ENCODE results near the gene TAS2R60.
"Not testable (repeated sequence)": the region's sequence is repeated elsewhere in the genome, so short reads cannot be mapped to it uniquely, and the experiment has no call there.

Gene TAS2R60

DNA sequence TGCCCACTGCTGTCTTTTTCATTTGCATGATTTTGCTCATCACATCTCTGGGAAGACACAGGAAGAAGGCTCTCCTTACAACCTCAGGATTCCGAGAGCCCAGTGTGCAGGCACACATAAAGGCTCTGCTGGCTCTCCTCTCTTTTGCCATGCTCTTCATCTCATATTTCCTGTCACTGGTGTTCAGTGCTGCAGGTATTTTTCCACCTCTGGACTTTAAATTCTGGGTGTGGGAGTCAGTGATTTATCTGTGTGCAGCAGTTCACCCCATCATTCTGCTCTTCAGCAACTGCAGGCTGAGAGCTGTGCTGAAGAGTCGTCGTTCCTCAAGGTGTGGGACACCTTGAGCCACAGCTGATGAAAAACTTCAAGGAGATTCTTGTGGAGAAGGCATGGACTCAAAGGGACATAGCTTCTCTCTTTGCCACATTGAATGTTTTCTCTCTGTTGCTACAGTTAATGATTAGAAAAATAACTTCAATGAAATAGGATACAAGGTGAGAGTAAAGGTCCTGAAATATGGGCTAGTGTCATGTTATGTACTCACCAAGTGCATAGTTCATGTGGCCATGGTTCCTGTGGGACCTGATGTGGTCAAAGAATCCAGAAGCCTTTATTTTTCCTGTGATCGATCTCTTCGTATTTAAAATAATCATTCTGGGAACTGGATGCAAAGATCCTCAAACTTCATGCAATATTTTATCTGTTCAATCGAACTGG lies 970 bp downstream of the TAS2R60 start:
- DNase-seq (ENCODE audit: low spot score): no peak

DNA sequence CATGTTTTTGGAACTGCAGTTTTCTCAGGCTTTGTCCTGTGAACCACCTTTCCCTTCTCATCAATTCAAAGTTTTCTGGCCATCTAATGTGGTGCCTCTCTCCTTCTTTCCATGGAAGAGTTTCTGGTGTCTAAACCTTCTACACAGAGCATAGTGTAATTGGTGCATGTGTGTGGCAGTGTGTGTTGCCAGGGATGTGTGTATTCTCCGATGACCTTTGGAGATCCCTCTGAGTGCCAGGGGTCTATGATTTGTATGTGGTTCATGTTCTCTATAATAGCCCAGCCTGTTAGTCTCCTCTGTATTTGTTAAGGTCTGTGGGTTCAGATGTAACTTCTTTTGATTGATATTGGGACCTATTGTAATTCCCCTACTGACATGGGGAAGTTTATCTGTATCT lies 1.5 kb downstream of the TAS2R60 start:
- DNase-seq (ENCODE audit: low spot score): no peak

GRCh38 chr7:143447466-143447865 lies 4.2 kb downstream of the TAS2R60 start:
- no peak for DNase-seq (ENCODE audit: low spot score)

- DNase-seq (ENCODE audit: low spot score): no peak
These were observed 5.2 kb downstream of the TAS2R60 start for GRCh38 chr7:143448429-143448828.

DNA sequence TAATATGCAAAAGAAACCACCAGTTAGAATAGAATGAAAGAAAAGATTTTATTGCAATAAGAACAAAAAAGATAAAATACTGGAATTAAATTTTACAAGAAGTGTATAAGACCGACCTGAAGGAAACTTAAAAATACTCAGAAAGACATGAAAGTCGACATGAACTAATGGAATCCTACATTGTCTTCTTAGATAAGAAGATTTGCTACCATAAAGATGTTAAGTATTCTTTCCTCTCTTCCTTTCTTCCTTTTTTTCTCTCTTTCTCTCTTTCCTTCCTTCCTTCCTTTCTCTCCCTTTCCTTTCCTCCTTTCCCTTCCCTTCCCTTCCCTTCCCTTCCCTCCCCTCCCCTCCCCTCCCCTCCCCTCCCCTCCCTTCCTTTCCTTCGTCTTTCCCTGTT lies 6.5 kb downstream of the TAS2R60 start:
- no peak for DNase-seq (ENCODE audit: low spot score)

GRCh38 chr7:143451122-143451521 lies 7.9 kb downstream of the TAS2R60 start:
- no peak for DNase-seq (ENCODE audit: low spot score)

- DNase-seq (ENCODE audit: low spot score): no peak
These were observed 8.5 kb downstream of the TAS2R60 start for GRCh38 chr7:143451746-143452145.

DNA sequence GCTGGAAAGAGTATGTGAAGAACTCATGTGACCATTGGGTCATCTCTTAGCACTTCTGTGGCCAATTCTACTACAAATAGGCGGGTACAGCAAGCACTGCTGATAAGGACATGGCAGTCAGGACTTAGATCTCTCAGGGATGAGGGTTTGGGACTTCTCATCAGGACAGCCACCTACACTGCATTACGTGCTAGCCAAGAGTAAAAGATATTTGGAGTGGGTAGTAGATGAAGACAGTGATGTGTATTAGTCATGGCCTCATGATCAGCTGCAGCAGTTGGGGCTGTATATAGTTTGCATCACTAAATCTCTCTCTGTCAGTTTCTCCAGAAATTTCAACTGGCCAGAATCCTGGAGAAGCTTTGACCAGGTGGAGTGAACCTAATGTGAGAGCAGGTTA lies 9.2 kb downstream of the TAS2R60 start:
- DNase-seq (ENCODE audit: low spot score): no peak

- DNase-seq (ENCODE audit: low spot score): no peak
These were observed 10.9 kb downstream of the TAS2R60 start for GRCh38 chr7:143454091-143454680.

DNA sequence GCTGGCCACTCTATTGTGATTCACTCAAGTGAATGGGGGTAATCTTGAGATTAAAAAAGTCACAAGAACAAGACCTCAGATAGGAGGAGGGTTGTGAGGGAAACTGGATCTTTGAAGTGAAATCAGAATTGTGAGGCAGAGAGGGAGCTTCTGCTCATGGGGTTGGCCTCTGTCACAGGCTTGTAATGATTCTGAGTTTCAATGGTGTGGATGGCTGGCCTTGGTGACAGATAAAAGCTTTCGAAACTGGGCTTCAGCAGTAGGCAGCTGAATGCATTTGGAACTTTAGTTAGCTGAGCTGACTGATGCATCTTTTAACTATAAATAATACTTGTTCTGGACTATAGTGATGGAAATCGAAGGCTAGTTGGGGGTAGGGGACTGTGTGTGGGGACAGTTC lies 12.2 kb downstream of the TAS2R60 start:
- DNase-seq (ENCODE audit: low spot score): no peak

GRCh38 chr7:143455942-143456341 lies 12.7 kb downstream of the TAS2R60 start:
- no peak for DNase-seq (ENCODE audit: low spot score)

DNA sequence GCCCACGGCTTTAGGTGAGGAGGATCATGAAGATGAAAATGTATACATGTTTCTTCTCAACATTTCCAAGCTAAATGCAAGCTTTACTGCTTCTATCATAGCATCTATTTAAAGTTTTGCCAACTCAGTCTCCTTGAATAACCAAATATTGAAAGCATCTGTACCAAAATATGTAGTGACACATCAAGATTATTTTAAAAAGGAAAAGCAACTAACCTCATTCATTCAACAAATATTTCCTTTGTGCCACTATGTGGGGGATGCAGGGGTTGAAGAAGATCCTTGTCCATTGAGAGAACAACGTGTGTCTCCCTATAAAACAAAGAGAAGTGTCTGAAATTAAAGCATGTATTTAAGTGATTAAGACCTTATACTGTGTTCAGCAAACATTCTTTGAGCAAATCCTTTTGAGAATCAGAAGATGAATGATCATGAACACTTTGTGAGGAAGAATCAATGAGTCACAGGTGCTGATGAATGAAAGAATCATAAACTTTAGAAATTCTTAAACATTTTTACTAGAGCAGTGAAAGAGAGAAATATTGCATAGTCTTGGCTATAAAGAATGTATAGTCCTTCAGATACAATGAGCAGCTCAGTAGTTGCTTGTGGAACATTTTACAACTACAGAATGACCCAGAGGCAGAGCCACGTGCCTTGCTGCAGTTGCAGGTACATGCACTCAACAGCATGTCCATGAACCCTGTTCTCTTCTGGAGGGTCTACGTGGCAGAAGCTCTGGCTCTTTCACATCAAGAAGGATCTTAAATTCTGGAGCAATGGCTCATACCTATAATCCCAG lies 13.9 kb downstream of the TAS2R60 start:
- no peak for DNase-seq (ENCODE audit: low spot score)

GRCh38 chr7:143458263-143458662 lies 15.0 kb downstream of the TAS2R60 start:
- DNase-seq (ENCODE audit: low spot score): no peak

DNA sequence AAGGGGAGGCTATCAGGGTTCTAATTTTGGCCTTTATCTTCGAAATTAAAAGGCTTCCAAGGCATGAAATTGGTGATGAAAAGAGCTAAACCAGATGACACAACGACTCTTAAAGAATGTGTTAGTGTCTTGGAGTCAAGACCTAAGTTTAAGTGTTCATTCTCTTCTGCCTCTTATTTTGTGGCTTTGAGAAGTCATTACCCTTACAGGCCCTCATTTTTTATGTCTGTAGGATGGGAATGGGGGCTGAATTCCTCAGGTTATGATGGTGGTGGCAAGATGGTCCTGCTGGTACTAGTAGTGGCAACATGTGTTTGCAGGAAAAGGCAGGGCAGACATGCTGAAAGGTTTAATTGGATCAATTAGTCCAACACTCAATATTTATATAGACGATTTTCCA lies 15.4 kb downstream of the TAS2R60 start:
- no peak for DNase-seq (ENCODE audit: low spot score)

GRCh38 chr7:143459359-143459758 lies 16.1 kb downstream of the TAS2R60 start:
- DNase-seq (ENCODE audit: low spot score): no peak

GRCh38 chr7:143460271-143460979 lies 17.2 kb downstream of the TAS2R60 start:
- DNase-seq (ENCODE audit: low spot score): no peak

DNA sequence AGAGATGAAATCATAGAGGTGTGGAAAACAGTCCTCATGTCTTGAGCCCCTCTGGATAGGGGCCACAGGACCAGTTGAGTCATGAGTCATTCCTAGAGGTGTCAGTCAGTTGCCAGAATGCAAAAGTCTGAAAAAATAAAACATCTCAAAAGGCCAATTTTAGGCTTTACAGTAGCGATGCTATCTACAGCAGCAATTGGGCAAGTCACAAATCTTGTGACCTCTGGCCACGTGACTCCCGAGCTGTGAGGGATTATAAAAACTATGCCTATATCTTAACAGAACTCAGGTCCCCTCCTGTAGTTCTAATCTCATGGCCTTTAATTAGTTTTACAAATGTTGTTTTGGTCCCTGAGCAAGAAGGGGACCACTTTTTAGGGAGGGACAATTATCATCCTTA lies 18.8 kb downstream of the TAS2R60 start:
- DNase-seq (ENCODE audit: low spot score): no peak

GRCh38 chr7:143463556-143463955 lies 20.3 kb downstream of the TAS2R60 start:
- DNase-seq (ENCODE audit: low spot score): no peak

GRCh38 chr7:143463957-143464356 lies 20.7 kb downstream of the TAS2R60 start:
- DNase-seq (ENCODE audit: low spot score): no peak

GRCh38 chr7:143467724-143468123 lies 24.5 kb downstream of the TAS2R60 start:
- no peak for DNase-seq (ENCODE audit: low spot score)

GRCh38 chr7:143472071-143472689 lies 28.9 kb downstream of the TAS2R60 start:
- not testable (repeated sequence) for DNase-seq (ENCODE audit: low spot score)

- no peak for DNase-seq (ENCODE audit: low spot score)
These were observed 34.4 kb downstream of the TAS2R60 start, which contains the start of gene TAS2R41 for GRCh38 chr7:143477501-143478150. Gene TAS2R41, plus strand, starts transcription at chr7:143477873. Its CDS starts 0 bp downstream, at chr7:143477873.
